ENCODE results near the gene FRZB.
"Not testable (repeated sequence)": the region's sequence is repeated elsewhere in the genome, so short reads cannot be mapped to it uniquely, and the experiment has no call there.

The FRZB gene

DNA sequence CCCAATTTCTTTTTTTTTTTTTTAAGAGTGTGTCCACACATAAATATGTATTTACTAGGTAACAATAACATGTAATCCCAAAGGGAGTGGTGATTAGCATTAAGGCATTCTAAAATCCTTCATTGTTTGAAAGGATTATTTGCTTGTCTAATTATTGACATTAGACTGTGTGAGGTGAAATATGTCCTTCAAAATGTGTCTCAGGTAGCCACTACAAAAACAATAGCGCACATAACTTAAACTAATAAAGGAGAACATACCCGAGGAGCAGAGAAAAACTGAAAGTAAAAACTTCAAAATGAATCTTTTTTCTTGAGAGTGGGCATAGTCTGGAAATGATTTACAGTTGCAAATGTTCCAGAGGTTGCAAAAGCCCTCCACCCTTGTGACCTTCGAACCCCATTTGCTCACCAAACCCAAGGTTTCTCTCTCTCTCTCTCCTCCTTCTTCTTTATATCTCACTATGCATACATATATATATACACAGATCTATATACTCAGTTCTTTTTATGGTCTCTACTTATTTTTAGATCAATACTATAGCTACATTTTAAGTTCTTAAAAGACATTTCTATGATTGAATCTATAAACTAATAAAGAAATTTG lies 24.4 kb upstream of the FRZB start:
- no peak for DNase-seq (ENCODE audit: low read depth)

DNA sequence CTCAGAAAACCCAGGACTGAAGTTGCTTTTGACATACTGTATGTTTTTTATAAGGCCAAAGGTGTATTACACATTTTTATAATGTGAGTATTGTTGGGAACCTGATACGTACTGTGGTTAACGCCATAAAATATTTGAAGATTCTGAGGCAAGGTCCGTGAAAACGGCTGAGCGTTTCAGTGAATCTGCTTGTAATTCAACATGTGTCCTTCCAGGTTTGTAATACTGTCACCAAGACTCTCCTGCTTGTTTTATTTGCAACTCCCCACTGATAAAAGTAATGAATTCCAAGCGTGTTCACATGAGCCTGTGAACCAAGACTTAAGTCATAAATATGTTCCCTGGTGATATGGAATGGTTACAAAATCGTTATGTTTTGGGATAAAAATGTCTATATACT lies 23.9 kb upstream of the FRZB start:
- DNase-seq (ENCODE audit: low read depth) = no peak

DNA sequence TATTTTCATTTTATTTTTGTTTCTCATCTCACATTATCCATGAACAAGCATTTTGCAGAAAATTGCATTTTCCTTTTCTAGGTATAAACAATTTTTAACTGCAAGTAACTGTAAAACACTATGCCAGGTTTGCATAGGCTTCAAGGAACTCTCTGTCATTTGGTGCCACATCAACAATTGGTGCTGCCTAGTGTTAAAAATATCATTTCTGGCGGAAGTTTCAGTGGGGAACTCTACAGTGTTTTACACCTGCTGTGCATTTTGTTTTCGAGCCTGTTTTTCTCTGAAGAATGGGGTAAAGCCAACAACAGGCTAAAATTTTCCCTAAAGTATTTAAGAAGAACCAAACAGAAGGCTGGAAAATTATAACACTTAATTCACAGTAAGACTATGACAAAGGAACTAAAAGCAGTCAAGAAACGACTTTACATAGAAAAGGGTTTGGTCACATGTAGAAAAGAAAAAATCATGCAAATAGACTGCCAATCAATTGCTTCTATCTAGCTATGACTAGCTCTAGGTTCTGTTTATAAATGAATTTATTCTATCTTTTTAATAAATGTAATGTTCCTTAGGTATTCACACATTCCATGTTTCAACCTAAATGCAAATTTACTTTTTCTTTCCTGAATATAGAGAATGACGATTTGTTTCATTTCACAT lies 21.4 kb upstream of the FRZB start:
- DNase-seq (ENCODE audit: low read depth) = no peak

DNA sequence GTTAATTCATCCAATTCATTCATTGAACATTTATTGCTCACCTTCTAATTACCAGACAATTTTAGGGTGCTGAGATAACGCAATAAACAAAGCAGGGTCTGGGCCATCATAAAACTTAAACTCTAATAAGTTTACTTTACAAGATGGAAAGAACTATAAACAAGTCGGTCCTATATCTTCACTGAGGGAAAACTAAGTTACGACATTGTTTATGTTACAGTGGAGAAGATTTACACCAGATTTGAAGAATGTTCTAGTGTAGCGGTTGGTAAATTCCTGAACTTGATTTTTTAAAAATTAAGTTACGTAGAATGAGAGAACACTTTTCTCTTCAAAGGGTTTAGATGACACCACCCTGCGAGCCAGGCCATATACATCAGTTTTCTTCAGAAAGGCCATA lies 20.7 kb upstream of the FRZB start:
- no peak for DNase-seq (ENCODE audit: low read depth)

DNA sequence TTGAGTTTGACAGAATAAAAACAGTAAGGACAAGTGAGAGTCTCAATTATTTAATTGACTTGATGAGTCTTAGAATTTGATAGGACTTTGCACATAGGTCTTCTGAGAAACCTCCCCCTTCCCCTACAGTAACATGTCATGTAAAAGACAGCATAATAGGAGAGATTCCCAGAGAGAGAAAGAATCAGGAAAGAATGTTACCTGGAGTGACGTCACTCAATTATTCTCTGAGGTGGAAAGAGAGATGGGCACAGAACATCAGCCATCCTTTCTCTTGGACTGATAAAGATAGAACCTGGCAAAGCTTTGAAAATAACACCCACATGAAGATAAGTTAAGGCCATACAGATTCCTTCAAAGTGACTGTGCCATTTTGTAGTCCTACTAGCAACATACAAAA lies 19.3 kb upstream of the FRZB start:
- DNase-seq (ENCODE audit: low read depth) = no peak

DNA sequence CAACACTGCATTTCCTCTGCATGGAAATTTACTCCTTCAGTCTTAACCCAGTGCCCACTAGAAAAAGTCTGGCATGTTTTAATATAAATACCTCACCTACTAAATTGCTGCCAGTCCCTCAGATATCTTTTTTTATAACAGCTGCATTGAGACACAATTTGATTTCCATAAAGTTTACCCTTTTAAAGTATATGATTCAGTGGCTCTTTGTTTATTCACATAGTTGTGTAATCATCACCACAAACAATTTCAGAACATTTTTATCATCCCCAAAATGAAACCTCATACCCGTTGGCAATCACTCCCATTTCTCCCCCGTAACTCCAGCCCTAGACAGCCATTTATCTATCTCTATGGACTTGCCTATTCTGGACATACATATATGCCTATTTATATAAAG lies 17.0 kb upstream of the FRZB start:
- DNase-seq (ENCODE audit: low read depth) = no peak

DNA sequence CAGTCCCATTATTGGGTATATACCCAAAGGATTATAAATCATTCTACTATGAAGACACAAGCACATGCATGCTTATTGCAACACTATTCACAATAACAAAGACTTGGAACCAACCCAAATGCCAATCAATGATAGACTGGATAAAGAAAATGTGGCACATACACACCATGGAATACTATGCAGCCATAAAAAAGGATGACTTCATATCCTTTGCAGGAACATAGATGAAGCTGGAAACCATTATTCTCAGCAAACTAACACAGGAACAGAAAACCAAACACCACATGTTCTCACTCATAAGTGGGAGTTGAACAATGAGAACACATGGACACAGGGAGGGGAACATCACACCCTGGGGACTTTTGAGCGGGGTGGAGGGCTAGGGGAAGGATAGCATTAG lies 13.7 kb upstream of the FRZB start:
- DNase-seq (ENCODE audit: low read depth) = not testable (repeated sequence)

DNA sequence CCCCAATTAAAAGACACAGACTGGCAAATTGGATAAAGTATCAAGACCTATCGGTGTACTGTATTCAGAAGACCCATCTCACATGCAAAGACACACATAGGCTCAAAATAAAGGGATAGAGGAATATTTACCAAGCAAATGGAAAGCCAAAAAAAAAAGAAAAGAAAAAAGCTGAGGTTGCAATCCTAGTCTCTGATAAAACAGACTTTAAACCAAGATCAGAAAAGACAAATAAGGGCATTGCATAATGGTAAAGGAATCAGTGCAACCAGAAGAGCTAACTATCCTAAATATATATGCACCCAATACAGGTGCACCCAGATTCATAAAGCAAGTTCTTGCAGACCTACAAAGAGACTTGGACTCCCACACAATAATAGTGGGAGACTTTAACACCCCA lies 10.2 kb upstream of the FRZB start:
- DNase-seq (ENCODE audit: low read depth) = not testable (repeated sequence)

DNA sequence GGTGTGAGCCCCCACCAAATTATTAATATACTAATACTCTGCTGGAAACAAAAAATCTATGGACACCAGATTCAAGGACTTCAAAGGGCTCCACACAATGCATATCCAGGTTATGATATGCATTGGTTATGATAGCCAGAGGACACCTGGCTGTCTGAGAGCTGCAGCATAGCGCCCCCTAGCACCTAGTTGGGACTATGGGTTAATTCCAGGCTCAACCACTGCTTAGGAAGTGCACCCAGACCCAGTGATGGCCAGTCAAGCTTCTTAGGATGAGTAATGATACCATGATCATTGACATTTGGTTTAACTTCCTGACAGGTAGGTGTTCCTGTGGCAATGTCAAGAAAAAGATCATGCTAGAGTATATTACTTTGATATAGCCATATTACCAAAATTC lies 3.8 kb upstream of the FRZB start:
- no peak for DNase-seq (ENCODE audit: low read depth)

DNA sequence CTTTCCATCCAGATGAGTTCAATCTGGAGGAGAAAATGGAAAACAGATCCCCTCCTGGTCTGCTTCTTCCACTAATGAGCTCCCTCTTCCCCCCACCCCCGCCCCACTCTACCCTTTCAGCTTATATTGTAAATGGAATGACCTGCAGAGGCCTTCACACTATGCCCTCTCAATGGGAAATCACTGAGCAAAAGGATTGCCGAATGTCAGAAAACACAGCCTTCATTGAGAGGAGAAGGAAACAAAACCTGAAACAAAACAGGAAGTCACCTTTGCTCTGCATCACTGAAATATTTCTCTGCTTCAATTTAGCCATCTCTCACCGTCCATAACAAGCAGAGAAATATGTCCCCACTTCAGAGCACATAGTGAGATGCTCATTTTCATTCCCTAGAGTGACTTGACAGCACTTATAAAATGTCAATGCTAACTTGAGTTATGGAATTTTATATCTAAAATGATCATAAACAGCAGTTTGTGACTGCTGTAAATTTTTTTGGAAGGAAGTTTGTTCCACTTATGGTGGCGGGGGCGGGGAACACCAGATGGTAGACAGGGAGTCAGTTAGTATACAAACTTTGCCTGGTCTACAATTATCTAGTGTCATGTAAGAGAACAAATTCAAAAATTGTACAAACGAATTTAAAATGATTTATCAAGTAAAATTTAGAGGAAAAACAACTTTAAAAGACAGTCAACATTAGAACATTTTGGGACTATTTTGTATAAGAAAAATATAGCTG lies 1.8 kb upstream of the FRZB start:
- no peak for DNase-seq (ENCODE audit: low read depth)

DNA sequence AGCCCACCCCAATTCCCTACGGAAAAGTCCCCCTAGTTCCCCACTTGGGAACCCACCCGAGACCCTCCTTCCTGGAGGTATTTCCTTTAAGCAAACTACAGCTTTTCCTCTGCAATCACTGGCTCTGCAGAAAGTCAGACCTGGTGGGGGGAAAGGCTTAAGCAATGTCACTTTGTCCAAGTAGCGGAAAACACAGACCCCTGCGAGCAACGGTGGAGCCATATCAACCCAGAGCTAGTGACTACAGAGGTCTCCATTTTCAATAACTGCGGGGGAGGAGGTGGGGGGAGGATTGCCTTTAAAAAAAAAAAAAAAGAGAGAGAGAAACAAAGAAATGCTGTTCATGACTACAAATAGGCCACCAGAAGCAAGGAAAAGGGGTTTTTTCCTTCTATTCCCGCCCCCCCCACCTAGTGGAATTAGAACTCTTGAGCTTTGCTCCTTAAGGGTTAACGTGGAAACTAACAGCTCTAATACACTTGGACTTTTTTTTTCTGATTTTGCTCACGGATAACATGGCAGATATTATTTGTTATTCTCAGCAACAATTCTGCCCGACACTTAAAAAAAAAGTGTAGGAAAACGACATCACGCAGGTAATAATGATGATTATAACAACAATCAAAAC lies 1.1 kb upstream of the FRZB start:
- DNase-seq (ENCODE audit: low read depth) = no peak

DNA sequence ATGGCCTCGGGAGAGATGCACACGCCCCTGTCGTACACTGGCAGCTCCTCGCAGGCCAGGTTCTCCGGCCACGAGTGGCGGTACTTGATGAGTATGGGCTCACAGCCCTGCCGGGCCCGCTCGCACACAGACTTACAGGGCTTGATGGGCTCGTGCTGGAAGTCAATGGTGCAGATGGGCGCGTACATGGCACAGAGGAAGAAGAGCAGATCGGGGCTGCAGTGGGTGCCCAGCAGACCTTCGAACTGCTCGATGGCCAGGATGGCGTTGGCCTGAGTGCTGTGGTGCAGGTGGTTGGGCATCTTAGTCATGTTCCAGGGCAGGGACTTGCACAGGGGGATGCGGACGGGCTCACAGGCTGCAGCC lies 359 bp downstream of the FRZB start:
- no peak for DNase-seq (ENCODE audit: low read depth)

DNA sequence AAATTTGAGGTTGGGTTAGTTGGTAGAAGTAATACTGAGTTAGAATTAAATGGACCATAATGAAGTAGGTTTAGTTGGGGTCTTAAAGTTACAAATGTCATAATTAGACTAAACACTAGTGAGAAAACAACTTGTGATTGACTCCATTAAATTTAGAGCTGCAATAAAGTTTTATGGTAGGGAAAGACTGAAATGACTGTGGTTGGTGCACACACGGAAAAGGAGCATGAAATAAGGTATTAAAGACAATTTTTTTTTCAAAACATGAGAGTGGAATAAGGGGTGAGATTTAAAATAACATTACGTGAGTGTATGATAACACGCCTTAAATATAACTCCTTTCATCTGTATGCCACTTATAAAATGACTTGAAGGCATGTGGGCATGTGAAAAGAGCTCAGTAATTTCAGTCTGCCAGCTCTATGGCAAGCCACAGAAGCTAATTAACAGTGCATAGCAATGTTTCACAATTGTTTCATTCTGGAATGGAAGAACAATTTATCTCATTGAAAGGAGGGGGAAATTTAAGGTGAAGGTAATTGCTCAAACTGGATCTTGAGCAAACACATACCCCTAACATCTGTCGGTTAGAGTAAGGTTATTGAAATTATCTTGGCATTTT lies 1.4 kb downstream of the FRZB start:
- DNase-seq (ENCODE audit: low read depth) = no peak

DNA sequence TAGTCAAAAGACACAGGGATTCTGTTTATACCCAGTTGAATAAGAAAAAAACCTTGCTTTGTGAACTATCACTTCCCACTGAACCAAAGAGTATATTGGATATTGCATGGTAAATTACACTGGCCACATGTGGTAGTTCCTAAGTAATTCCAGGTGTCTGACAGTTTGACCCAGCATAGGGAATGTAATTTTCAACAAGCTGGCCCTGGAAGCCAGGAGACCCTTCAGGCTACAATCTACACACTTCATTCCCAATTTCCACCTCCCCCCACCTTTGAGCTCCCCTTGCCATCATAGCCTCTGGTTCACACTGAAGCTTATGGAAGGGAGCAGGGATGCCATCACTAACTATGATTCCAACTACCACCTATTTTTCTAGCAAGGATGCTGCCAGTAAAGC lies 2.8 kb downstream of the FRZB start:
- DNase-seq (ENCODE audit: low read depth) = no peak

DNA sequence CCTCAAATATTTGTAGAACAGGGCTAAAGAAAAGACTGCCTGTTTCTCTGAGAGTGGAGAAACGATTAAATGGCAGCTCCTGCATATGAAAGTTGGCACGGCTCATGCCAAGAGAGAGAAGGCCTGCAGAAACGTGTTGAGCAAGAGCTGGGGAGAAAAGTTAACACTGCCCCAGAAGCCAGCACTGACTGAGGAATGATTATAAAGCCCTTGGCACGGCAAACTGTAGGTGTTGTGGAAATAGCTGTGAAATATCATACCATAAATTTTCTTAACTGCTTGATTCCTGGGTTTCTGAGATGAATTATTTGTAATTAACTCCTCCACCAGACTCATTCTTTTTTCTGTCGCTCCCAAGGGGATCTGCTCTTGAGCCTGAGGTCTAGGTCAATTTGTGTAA lies 4.3 kb downstream of the FRZB start:
- DNase-seq (ENCODE audit: low read depth) = no peak

DNA sequence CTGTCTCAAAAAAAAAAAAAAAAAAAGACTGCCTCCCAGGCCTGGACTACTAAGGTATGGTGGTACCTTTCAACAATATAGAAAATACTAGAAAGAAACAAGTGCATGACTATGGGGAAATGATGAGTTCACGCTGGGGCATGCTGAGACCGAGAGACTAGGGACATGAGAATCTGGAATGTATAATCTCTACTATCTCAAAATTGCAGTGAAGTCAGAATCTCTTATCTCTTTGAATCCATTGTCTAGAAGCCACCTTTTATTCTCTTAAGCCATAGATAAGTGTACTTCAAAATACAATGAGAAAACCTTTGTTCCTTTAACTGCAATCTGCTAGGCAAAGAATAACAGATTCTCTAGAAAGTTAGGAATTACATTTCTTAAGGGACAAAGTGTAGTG lies 5.6 kb downstream of the FRZB start:
- DNase-seq (ENCODE audit: low read depth) = no peak

DNA sequence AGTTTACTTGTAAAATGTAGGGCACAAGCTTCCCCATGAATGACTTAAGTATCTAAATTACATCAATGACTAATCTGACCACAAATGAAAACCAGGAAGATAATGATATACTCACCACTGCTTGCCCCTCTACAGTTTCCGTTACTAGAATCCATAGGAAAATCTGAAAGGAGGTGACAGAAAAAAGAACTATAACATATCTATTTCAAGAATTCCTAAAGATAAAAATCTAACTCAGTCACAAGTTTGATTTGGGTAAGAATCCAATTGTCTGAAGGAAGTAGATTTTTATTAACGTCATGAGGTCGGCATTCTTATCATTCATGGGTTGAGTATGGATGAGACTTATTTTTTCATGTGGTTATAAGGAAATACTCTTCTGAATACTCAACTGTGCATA lies 7.8 kb downstream of the FRZB start:
- no peak for DNase-seq (ENCODE audit: low read depth)

DNA sequence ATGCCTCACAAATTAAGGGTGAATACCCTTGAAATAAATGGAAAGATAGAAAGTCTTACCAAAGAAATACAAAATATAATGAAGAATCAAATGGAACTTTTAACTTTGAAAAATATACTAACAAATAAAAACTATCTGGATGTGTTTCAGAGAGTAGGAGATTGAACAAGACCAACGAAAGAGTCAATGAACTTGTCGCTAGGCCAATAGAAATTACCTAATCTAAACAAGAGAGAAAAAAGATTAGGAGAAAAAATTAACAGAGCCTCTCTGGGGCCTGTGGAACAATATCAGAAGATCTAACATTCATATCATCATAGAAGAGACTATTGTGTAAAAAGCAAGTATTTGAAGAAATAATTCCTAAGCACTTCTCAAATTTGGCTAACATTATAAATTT lies 11.1 kb downstream of the FRZB start:
- no peak for DNase-seq (ENCODE audit: low read depth)

DNA sequence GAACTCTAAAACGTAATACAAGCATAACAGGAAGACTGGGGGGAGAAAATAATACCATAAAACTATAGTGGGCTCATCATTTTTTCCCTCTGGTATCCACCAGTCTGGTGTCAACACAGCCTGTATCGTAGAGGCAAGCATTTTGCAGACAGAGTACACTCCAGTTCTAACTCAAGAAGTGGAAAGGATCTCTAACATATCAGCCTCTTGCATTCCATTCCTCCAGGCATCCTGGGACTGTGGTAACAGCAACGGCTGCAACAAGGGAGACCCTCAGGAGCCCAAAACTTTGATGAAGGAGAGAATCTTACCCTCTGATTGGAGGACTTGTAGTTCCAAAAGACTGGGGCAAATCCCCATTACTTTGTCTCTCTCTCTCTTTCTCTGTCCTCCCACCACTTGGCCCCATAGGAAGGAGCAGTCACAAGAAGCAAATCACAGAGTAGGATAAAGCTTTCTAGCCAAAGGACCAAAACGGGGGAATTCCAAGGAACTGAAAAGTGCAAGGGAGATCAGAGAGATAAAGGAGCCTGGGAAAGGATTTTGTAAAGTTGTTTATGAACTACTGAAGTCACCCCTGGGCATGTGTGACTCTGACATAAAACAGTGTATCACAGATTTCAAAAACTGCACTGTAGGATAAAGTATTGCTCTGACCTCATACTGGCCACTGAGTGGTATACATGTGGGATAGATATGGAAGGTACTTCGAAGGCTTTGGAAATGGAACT lies 11.9 kb downstream of the FRZB start:
- no peak for DNase-seq (ENCODE audit: low read depth)

DNA sequence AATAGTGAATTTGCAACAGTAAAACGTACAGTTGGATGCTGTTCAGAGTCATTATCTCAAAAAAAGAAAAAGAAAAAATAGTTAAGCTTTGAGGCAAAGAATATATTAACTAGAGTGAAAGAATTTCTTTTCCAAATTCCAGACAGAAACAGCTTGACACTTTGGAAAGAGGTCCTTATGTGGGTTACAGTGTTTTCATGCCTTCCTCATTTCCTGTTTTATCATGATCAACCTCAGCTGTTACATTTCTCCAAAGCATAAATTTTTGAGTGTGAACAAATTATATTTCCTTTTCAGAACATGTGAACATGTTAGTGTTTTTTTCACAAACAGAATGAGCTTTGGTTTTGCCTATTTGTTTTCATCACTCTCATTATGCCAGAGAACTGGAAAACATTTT lies 13.6 kb downstream of the FRZB start:
- DNase-seq (ENCODE audit: low read depth) = no peak

DNA sequence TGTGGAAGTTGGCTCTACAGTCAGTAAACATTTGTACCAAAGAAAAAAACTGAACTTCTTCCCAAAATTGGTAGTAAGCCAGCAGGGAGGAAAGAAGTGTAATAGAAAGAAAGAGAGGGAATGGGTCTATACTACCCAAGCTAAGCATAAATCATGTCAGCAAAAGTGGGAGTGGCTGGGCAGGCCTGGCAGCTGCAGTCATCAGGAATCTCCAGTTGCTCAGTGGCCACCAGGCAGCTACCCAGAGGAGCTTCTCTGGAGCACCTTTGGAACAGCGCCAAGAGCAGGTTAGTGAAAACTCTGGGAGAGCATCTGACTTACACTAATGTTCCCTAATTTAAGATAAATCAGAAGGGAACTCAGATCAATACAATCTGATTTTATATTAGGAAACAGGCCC lies 14.3 kb downstream of the FRZB start:
- DNase-seq (ENCODE audit: low read depth) = no peak

DNA sequence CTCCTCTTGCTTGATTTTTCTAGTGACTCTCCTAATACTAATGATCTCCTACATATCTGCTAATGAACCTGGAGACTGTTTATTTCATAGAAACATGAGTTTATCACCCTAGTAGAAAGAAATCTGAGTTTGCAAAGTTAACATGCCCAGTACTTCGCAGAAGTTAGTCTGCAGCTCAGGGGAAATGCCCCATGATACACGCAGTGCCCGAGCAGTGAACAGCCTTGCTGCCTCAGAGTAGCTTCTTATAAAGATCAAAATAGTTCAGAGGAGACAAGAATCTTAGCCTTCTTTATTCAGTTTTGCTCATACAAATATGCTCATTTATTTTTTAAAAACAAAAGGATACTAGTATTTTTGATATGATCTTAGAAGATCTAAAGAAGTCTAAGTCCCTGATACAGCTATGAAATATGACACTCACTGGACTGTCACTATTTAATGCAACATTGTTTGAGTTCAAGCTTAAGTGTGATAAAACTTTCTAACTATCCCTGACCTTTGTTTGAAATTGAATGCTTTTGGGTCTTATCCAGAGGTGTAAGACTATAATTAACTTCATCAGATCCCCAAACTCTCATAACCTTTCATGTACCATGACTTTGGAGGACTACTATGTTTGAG lies 20.5 kb downstream of the FRZB start:
- DNase-seq (ENCODE audit: low read depth) = no peak
